Mesendoderm (in vitro differentiated cells): Measurements from ENCODE around the gene LCP1.
A peak's percentile ranks its signal among the peaks of the same experiment; 100 is the strongest.

Source experiments
- DNase-seq: peaks from one replicate; pipeline ENCODE4 v3.0.0; 2013
- H2AK5ac ChIP-seq: 2 replicates; pipeline ENCODE4 v1.6.1; 2013; ENCODE audit warnings: low read length, inconsistent platforms
- H2BK120ac ChIP-seq: 2 replicates; pipeline ENCODE4 v1.6.1; 2013; ENCODE audit warnings: low read depth, mild to moderate bottlenecking, low read length, moderate library complexity, mixed read lengths
- H2BK15ac ChIP-seq: replicated peaks from 2 replicates; pipeline ENCODE4 v1.6.1; 2013; ENCODE audit warnings: low read depth, mild to moderate bottlenecking, moderate library complexity
- H2BK5ac ChIP-seq: 2 replicates; pipeline ENCODE4 v1.6.1; 2013; ENCODE audit warnings: low read length, inconsistent platforms
- H3K18ac ChIP-seq: 2 replicates; pipeline ENCODE4 v1.6.1; 2013; ENCODE audit warnings: mild to moderate bottlenecking, low read length, mixed read lengths
- H3K23ac ChIP-seq: one replicate; pipeline ENCODE4 v1.6.1; 2013; ENCODE audit warnings: low read length
- H3K27ac ChIP-seq: 2 replicates; pipeline ENCODE4 v1.5.1; 2013; ENCODE audit warnings: low read depth, mild to moderate bottlenecking, inconsistent platforms, low read length, moderate library complexity
- H3K27me3 ChIP-seq: 2 replicates; pipeline ENCODE4 v1.6.1; 2013; ENCODE audit warnings: low read length, control low read depth, mild to moderate bottlenecking, inconsistent platforms; ENCODE audit not compliant: insufficient read depth, poor library complexity
- H3K36me3 ChIP-seq: 2 replicates; pipeline ENCODE4 v1.6.1; 2013; ENCODE audit warnings: low read length, inconsistent platforms; ENCODE audit not compliant: control insufficient read depth, insufficient read depth
- H3K4ac ChIP-seq: one replicate; pipeline ENCODE4 v1.6.1; 2013; ENCODE audit warnings: low read depth, mild to moderate bottlenecking, low read length, moderate library complexity
- H3K4me1 ChIP-seq: 2 replicates; pipeline ENCODE4 v1.6.1; 2013; ENCODE audit warnings: low read depth, low read length, inconsistent platforms; ENCODE audit not compliant: control insufficient read depth
- H3K4me2 ChIP-seq: 2 replicates; pipeline ENCODE4 v1.6.1; 2013; ENCODE audit warnings: low read length
- H3K4me3 ChIP-seq: 2 replicates; pipeline ENCODE4 v1.5.1; 2013; ENCODE audit warnings: mild to moderate bottlenecking, low read length
- H3K56ac ChIP-seq: one replicate; pipeline ENCODE4 v1.6.1; 2013; ENCODE audit warnings: low read length
- H3K79me1 ChIP-seq: 2 replicates; pipeline ENCODE4 v1.6.1; 2013; ENCODE audit warnings: low read length, inconsistent platforms
- H3K79me2 ChIP-seq: 2 replicates; pipeline ENCODE4 v1.6.1; 2013; ENCODE audit warnings: mild to moderate bottlenecking, low read length; ENCODE audit not compliant: control insufficient read depth, insufficient read depth
- H3K9ac ChIP-seq: 2 replicates; pipeline ENCODE4 v1.6.1; 2013; ENCODE audit warnings: low read length, inconsistent platforms
- H4K5ac ChIP-seq: one replicate; pipeline ENCODE4 v1.6.1; 2013; ENCODE audit warnings: low read length
- H4K8ac ChIP-seq: one replicate; pipeline ENCODE4 v1.6.1; 2013; ENCODE audit warnings: low read depth, mild to moderate bottlenecking, control low read depth, low read length, moderate library complexity
- WGBS: extraction: QIAGEN DNeasy Blood & Tissue Kit; methylation state at CpG from one replicate; pipeline ENCODE4 v1.1.7; 2013; ENCODE audit warnings: low lambda C conversion rate, missing lambda C conversion rate; ENCODE audit not compliant: insufficient coverage; ENCODE audit errors: extremely low coverage; 5-methylcytosine and 5-hydroxymethylcytosine counted together

Gene LCP1

GRCh38 chr13:46146898-46147297, 35.1 kb downstream of the LCP1 start:
- Histone ChIP-seq H2AK5ac (no peak overlapping the region), H3K9ac (no peak overlapping the region), H2BK120ac (no peak overlapping the region), H3K23ac (no peak overlapping the region), H3K4me3 (no peak overlapping the region), H3K18ac (no peak overlapping the region), H3K36me3 (no peaks in the 10 kb centered on the region), H3K79me1 (no peaks in the 10 kb centered on the region), H4K8ac (no peak overlapping the region), H3K56ac (no peak overlapping the region), H4K5ac (no peak overlapping the region), H2BK5ac (no peak overlapping the region), H2BK15ac (no peak overlapping the region), H3K4me2 (no peak overlapping the region), H3K27me3 (no peaks in the 10 kb centered on the region), H3K79me2 (no peaks in the 10 kb centered on the region), H3K27ac (no peak overlapping the region), H3K4ac (no peak overlapping the region), H3K4me1 (no peaks in the 10 kb centered on the region)
- no CpG with 5 or more reads among the region's 3 CpGs for WGBS
- peak; percentile 62 for DNase-seq

GRCh38 chr13:46145950-46146349, 36.0 kb downstream of the LCP1 start:
- Histone ChIP-seq H3K18ac (no peak overlapping the region), H3K27me3 (no peaks in the 10 kb centered on the region), H2BK5ac (no peak overlapping the region), H2BK120ac (no peak overlapping the region), H3K4me3 (no peak overlapping the region), H3K36me3 (no peaks in the 10 kb centered on the region), H3K4ac (no peak overlapping the region), H3K9ac (no peak overlapping the region), H3K27ac (no peak overlapping the region), H3K4me2 (no peak overlapping the region), H4K8ac (peak overlapping the region; percentile 13), H3K4me1 (no peaks in the 10 kb centered on the region), H2BK15ac (no peak overlapping the region), H4K5ac (no peak overlapping the region), H2AK5ac (no peak overlapping the region), H3K23ac (no peak overlapping the region), H3K56ac (no peak overlapping the region), H3K79me2 (no peaks in the 10 kb centered on the region), H3K79me1 (no peaks in the 10 kb centered on the region)
- no CpG with 5 or more reads among the region's 2 CpGs for WGBS
- DNase-seq, result no peak

- Histone ChIP-seq H4K5ac (no peak overlapping the region), H3K23ac (no peak overlapping the region), H2BK120ac (no peak overlapping the region), H3K56ac (no peak overlapping the region), H3K27me3 (no peaks in the 10 kb centered on the region), H4K8ac (no peak overlapping the region), H2AK5ac (no peak overlapping the region), H3K18ac (no peak overlapping the region), H3K4me1 (no peaks in the 10 kb centered on the region), H3K4me2 (no peak overlapping the region), H3K4ac (no peak overlapping the region), H2BK15ac (no peak overlapping the region), H3K79me1 (no peaks in the 10 kb centered on the region), H2BK5ac (no peak overlapping the region), H3K9ac (no peak overlapping the region), H3K79me2 (no peaks in the 10 kb centered on the region), H3K36me3 (no peaks in the 10 kb centered on the region), H3K27ac (no peak overlapping the region), H3K4me3 (no peak overlapping the region)
- no peak for DNase-seq
- no CpG with 5 or more reads among the region's 4 CpGs for WGBS
Observed at GRCh38 chr13:46145135-46145534, 36.8 kb downstream of the LCP1 start.

- H2AK5ac ChIP-seq, result no peak overlapping the region
- no peak overlapping the region for H3K18ac ChIP-seq
- no peak overlapping the region for H3K4ac ChIP-seq
- H3K23ac ChIP-seq, result no peak overlapping the region
- H3K27me3 ChIP-seq, result no peaks in the 10 kb centered on the region
- no peak overlapping the region for H4K5ac ChIP-seq
- H4K8ac ChIP-seq, result no peak overlapping the region
- no peaks in the 10 kb centered on the region for H3K4me1 ChIP-seq
- no peaks in the 10 kb centered on the region for H3K79me2 ChIP-seq
- H3K79me1 ChIP-seq, result no peaks in the 10 kb centered on the region
- no peak overlapping the region for H2BK5ac ChIP-seq
- H3K36me3 ChIP-seq, result no peaks in the 10 kb centered on the region
- no peak overlapping the region for H2BK15ac ChIP-seq
- no peak overlapping the region for H3K4me3 ChIP-seq
- no peak for DNase-seq
- no CpG with 5 or more reads among the region's 4 CpGs for WGBS
- H3K56ac ChIP-seq, result no peak overlapping the region
- H2BK120ac ChIP-seq, result no peak overlapping the region
- H3K4me2 ChIP-seq, result no peak overlapping the region
- H3K9ac ChIP-seq, result no peak overlapping the region
- H3K27ac ChIP-seq, result no peak overlapping the region
Observed at GRCh38 chr13:46143184-46143701, 38.7 kb downstream of the LCP1 start.

GRCh38 chr13:46142776-46143175, 39.2 kb downstream of the LCP1 start:
- H3K27me3 ChIP-seq, result no peaks in the 10 kb centered on the region
- no peak overlapping the region for H4K5ac ChIP-seq
- no peak overlapping the region for H2AK5ac ChIP-seq
- H2BK5ac ChIP-seq, result no peak overlapping the region
- no peak overlapping the region for H3K4ac ChIP-seq
- H3K9ac ChIP-seq, result no peak overlapping the region
- no peaks in the 10 kb centered on the region for H3K79me2 ChIP-seq
- H2BK15ac ChIP-seq, result no peak overlapping the region
- H3K56ac ChIP-seq, result no peak overlapping the region
- H3K36me3 ChIP-seq, result no peaks in the 10 kb centered on the region
- H4K8ac ChIP-seq, result no peak overlapping the region
- no peak overlapping the region for H2BK120ac ChIP-seq
- H3K27ac ChIP-seq, result no peak overlapping the region
- H3K4me2 ChIP-seq, result no peak overlapping the region
- no peak for DNase-seq
- WGBS, result no CpG with 5 or more reads among the region's 3 CpGs
- no peaks in the 10 kb centered on the region for H3K79me1 ChIP-seq
- no peak overlapping the region for H3K23ac ChIP-seq
- no peak overlapping the region for H3K18ac ChIP-seq
- no peaks in the 10 kb centered on the region for H3K4me1 ChIP-seq
- no peak overlapping the region for H3K4me3 ChIP-seq

GRCh38 chr13:46140044-46140443, 41.9 kb downstream of the LCP1 start:
- Histone ChIP-seq H2BK5ac (no peak overlapping the region), H3K18ac (no peak overlapping the region), H3K9ac (no peak overlapping the region)

More at GRCh38 chr13:46140044-46140443, 41.9 kb downstream of the LCP1 start:
- Histone ChIP-seq H3K79me2 (no peaks in the 10 kb centered on the region), H3K56ac (no peak overlapping the region), H3K4ac (no peak overlapping the region), H3K4me1 (peaks cover 4% of the 10 kb centered on the region), H3K27ac (no peak overlapping the region), H4K5ac (no peak overlapping the region), H3K36me3 (no peaks in the 10 kb centered on the region), H3K27me3 (no peaks in the 10 kb centered on the region), H3K79me1 (no peaks in the 10 kb centered on the region), H3K23ac (no peak overlapping the region), H2BK120ac (no peak overlapping the region), H4K8ac (no peak overlapping the region), H2AK5ac (no peak overlapping the region), H3K4me3 (no peak overlapping the region), H3K4me2 (no peak overlapping the region), H2BK15ac (no peak overlapping the region)
- no CpG with 5 or more reads among the region's 2 CpGs for WGBS
- no peak for DNase-seq
